GM23248 (cell line): ENCODE measurements around the gene TDRD15.

ENCODE experiments used
- EZH2 ChIP-seq: fragments of 200-600 bp; sonication (generic); IDR thresholded peaks from 2 replicates; pipeline ENCODE4 v1.6.1; 2018; ENCODE audit warnings: antibody characterized with exemption, mild to moderate bottlenecking; ENCODE audit not compliant: insufficient read depth, poor library complexity, severe bottlenecking
- EZH2phosphoT487 ChIP-seq: fragments of 200-600 bp; sonication (generic); IDR thresholded peaks from 2 replicates; pipeline ENCODE4 v1.6.1; 2018; ENCODE audit warnings: antibody characterized with exemption, moderate library complexity, mild to moderate bottlenecking, low read depth; ENCODE audit not compliant: insufficient read depth

DNA sequence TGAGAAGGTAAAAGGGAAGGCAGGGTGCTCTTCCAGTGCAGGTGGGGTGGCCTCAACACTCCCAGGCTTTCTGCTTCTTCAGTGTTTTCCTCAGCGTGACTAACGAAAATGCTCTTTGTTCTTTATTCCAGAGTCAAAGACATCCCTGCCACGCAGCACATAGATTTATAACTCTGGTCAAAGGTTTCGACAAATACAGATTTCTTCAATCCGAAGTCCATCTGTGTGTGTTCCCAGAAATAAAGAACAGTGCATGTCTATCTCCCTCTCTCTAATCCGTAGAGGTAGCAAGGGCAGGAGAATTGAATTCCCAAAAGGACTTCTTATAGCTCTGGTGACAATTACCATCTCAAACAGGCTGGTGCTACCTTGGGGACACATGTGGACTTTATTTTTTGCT lies 26.4 kb upstream of the TDRD15 start:
- TF ChIP-seq EZH2: no peak
- TF ChIP-seq EZH2phosphoT487: no peak
